Adrenal gland (tissue), 5 donors: ENCODE data around the gene PRLR.

Source experiments
- POLR2A ChIP-seq, 2 donors: fragments of 450-650 bp; IDR thresholded peaks; one replicate each; pipeline ENCODE4 v1.6.1; 2017; ENCODE audit warnings: antibody characterized with exemption in 2 of 2, mild to moderate bottlenecking in 2 of 2, moderate library complexity in 1 of 2
- TF ChIP-seq, protein P1 (sequence below), 6 experiments: fragments of 450-650 bp in 4 of 6; fragments of 200-600 bp in 2 of 6; sonication (generic) in 1 of 6; IDR thresholded peaks; 1 replicate in 5 of 6; 2 replicates in 1 of 6; pipeline versions ENCODE4 v1.5.1 to v1.8.0; 2016 to 2021; ENCODE audit warnings: antibody characterized with exemption in 6 of 6, mild to moderate bottlenecking in 2 of 6, moderate library complexity in 1 of 6
- donor health status: DM: no; HTN: no; CAD: no.

DNA sequence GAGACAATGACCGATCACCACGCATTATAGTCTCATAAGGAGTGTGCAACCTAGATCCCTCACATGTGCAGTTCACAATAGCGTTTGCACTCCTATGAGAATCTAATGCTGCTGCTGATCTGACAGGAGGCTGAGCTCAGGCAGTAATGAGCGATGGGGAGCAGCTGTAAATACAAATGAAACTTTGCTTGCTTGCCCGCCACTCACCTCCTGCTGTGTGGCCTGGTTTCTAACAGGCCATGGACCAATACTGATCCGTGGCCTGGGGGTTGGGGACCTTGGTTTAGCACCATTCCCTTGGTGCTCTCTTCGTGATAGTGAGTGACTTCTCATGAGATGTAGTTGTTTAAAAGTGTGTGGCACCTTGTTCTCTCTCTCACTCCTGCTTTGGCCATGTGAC lies 50.2 kb downstream of the PRLR start:
- TF ChIP-seq, protein P1, sequence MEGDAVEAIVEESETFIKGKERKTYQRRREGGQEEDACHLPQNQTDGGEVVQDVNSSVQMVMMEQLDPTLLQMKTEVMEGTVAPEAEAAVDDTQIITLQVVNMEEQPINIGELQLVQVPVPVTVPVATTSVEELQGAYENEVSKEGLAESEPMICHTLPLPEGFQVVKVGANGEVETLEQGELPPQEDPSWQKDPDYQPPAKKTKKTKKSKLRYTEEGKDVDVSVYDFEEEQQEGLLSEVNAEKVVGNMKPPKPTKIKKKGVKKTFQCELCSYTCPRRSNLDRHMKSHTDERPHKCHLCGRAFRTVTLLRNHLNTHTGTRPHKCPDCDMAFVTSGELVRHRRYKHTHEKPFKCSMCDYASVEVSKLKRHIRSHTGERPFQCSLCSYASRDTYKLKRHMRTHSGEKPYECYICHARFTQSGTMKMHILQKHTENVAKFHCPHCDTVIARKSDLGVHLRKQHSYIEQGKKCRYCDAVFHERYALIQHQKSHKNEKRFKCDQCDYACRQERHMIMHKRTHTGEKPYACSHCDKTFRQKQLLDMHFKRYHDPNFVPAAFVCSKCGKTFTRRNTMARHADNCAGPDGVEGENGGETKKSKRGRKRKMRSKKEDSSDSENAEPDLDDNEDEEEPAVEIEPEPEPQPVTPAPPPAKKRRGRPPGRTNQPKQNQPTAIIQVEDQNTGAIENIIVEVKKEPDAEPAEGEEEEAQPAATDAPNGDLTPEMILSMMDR (IDR thresholded peaks at IDR 0.05): no peak
- no peak for TF ChIP-seq POLR2A (IDR thresholded peaks at IDR 0.05)
